Measurements from ENCODE around the gene CALN1.

- TF ChIP-seq CTCF (IDR thresholded peaks at IDR 0.05) (no peak), POLR2AphosphoS5 (IDR thresholded peaks at IDR 0.05) (no peak)
These were observed 441.4 kb downstream of the CALN1 start for GRCh38 chr7:71970725-71971124.

Measured in prostate gland (tissue), 2 donors.